Measurements from ENCODE around the gene B4GALNT4. TPM values are rescaled to one million over a fixed set of nuclear protein-coding genes. Genes with fewer than 3 reads are reported as not detected.
"Not testable (repeated sequence)": the region's sequence is repeated elsewhere in the genome, so short reads cannot be mapped to it uniquely, and the experiment has no call there.

Gene B4GALNT4
- polyA plus RNA-seq, 3 donors: 64.8 to 99.5 (median 72.8) TPM

GRCh38 chr11:331358-332060 lies 37.8 kb upstream of the B4GALNT4 start:
- DNase-seq (ENCODE audit: extremely low read depth in 1 of 11, low read depth in 9 of 11, low spot score in 4 of 11): no peak

GRCh38 chr11:332651-333480 lies 36.4 kb upstream of the B4GALNT4 start:
- no peak for DNase-seq (ENCODE audit: extremely low read depth in 1 of 11, low read depth in 9 of 11, low spot score in 4 of 11)

- not testable (repeated sequence) for DNase-seq (ENCODE audit: extremely low read depth in 1 of 11, low read depth in 9 of 11, low spot score in 4 of 11)
These were observed 35.6 kb upstream of the B4GALNT4 start for GRCh38 chr11:333616-334263.

- no peak for DNase-seq (ENCODE audit: extremely low read depth in 1 of 11, low read depth in 9 of 11, low spot score in 4 of 11)
These were observed 34.9 kb upstream of the B4GALNT4 start for GRCh38 chr11:334264-334994.

GRCh38 chr11:335779-336658 lies 33.3 kb upstream of the B4GALNT4 start:
- peak in 3 of 11 donors; percentile 62 to 78 (median 67) for DNase-seq (ENCODE audit: extremely low read depth in 1 of 11, low read depth in 9 of 11, low spot score in 4 of 11)

GRCh38 chr11:336659-337198 lies 32.6 kb upstream of the B4GALNT4 start:
- no peak for DNase-seq (ENCODE audit: extremely low read depth in 1 of 11, low read depth in 9 of 11, low spot score in 4 of 11)

GRCh38 chr11:337711-338110 lies 31.6 kb upstream of the B4GALNT4 start:
- DNase-seq (ENCODE audit: extremely low read depth in 1 of 11, low read depth in 9 of 11, low spot score in 4 of 11): no peak

GRCh38 chr11:339963-340362 lies 29.3 kb upstream of the B4GALNT4 start:
- DNase-seq (ENCODE audit: extremely low read depth in 1 of 11, low read depth in 9 of 11, low spot score in 4 of 11): no peak

- DNase-seq (ENCODE audit: extremely low read depth in 1 of 11, low read depth in 9 of 11, low spot score in 4 of 11): no peak
These were observed 28.5 kb upstream of the B4GALNT4 start for GRCh38 chr11:340539-341512.

DNA sequence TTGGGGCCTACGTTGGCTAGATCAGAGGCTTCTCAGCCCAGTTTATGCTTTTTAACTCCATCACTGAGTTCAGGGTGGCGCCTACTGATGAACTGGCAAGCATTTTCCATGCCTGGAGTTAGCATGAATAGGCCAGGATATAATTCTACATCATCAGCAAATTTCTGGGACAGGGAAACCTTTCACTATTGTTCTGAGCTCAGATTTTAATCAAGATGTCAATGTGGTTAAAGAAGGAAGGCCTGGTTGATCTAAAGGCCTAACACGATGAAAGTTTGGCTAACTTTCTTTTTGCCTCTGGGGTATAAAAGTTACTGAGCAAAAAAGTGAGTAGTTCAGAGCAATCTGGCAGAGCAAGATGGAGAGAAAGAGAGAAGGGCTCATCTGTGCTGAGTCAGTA lies 27.0 kb upstream of the B4GALNT4 start:
- no peak for DNase-seq (ENCODE audit: extremely low read depth in 1 of 11, low read depth in 9 of 11, low spot score in 4 of 11)

DNA sequence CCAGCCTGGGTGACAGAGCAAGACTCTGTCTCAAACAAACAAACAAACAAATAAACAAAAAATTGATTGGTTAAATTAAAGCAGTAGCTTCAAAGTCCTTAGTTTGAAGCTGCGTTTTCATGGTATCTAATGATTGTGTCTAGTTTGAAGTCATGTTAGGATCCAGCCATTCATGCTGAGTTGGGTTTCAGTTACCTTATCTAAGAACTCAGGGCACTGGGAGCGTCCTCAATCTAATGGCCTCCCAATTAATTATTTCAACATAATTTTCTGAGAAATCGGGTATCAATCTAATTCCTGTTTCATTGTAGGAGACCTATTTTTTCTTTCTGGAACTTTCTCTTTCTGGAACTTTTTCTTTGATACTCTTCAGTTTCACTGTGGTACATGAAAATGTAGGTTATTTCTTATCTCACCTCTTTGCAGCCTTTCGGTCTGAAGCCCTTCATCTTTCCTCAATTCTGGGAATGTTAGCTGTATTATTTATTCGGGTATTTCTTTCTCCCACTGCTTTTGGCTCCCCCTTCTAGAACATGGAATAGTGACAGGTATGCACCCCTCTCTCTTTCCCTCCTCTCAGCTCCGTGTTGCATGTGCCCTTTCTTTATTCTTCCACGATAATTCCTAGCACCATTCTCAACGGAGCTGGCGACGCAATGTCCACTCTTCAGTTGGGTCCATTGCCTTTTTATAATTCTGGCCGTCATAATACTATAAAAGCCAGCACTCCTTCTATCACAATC lies 24.3 kb upstream of the B4GALNT4 start:
- no peak for DNase-seq (ENCODE audit: extremely low read depth in 1 of 11, low read depth in 9 of 11, low spot score in 4 of 11)

- no peak for DNase-seq (ENCODE audit: extremely low read depth in 1 of 11, low read depth in 9 of 11, low spot score in 4 of 11)
These were observed 22.8 kb upstream of the B4GALNT4 start for GRCh38 chr11:346529-346928.

DNA sequence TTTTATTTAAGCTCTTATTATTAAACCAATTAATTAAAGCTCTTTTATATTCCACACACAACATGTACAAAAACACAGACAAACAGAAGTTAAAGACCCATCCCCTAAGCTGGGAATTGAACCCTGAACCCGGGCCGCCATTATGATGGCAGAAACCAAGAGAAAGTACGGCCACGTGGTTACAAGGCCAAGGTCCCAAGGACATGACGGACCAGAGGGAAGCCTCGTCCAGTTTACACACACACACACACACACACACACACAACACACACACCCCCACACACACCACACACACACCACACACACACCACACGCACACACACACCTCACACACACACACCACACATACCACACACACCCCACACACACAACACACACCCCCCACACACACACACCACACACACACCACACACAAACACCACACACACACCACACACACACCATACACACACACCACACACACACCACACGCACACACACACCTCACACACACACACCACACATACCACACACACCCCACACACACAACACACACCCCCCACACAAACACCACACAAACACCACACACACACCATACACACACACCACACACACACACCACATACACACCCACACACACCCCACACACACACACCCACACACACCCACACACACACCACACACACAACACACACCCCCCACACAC lies 19.9 kb upstream of the B4GALNT4 start:
- not testable (repeated sequence) for DNase-seq (ENCODE audit: extremely low read depth in 1 of 11, low read depth in 9 of 11, low spot score in 4 of 11)

GRCh38 chr11:350033-350722 lies 19.1 kb upstream of the B4GALNT4 start:
- DNase-seq (ENCODE audit: extremely low read depth in 1 of 11, low read depth in 9 of 11, low spot score in 4 of 11): not testable (repeated sequence)

GRCh38 chr11:350723-351255 lies 18.5 kb upstream of the B4GALNT4 start:
- no peak for DNase-seq (ENCODE audit: extremely low read depth in 1 of 11, low read depth in 9 of 11, low spot score in 4 of 11)
